Peyer's patch (tissue), 4 donors: Measurements from ENCODE around the gene NHSL2.

Source experiments
- POLR2A ChIP-seq, 2 donors: fragments of 450-650 bp; IDR thresholded peaks; one replicate each; pipeline ENCODE4 v1.5.1; 2017; ENCODE audit warnings: antibody characterized with exemption in 2 of 2, mild to moderate bottlenecking in 2 of 2, moderate library complexity in 2 of 2
- TF ChIP-seq, protein P1 (sequence below), 6 experiments: fragments of 450-650 bp in 4 of 6; fragments of 200-600 bp in 2 of 6; sonication (generic) in 1 of 6; IDR thresholded peaks; one replicate each; pipeline ENCODE4 v1.5.1; 2017 to 2019; ENCODE audit warnings: antibody characterized with exemption in 6 of 6, mild to moderate bottlenecking in 3 of 6, moderate library complexity in 1 of 6

DNA sequence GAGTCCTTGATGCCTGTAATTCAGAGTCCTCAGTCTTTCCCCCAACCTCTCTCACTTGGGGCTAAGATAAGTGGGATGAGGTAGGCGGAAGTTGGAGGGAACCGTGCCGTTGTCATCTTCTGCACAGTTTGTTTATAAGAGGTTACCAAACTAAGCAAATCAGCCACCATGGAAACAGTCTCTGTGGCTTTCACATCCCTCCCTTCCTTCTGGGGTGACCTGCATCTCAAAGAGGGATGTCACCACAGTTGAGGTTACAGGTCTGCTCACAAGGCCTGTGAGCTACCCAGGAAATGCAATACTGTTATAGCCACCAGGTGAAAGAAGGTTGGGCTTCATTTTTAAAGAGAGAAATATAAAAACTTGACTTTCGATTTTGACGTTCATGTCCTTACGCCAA, 194.8 kb downstream of the NHSL2 start:
- TF ChIP-seq, protein P1, sequence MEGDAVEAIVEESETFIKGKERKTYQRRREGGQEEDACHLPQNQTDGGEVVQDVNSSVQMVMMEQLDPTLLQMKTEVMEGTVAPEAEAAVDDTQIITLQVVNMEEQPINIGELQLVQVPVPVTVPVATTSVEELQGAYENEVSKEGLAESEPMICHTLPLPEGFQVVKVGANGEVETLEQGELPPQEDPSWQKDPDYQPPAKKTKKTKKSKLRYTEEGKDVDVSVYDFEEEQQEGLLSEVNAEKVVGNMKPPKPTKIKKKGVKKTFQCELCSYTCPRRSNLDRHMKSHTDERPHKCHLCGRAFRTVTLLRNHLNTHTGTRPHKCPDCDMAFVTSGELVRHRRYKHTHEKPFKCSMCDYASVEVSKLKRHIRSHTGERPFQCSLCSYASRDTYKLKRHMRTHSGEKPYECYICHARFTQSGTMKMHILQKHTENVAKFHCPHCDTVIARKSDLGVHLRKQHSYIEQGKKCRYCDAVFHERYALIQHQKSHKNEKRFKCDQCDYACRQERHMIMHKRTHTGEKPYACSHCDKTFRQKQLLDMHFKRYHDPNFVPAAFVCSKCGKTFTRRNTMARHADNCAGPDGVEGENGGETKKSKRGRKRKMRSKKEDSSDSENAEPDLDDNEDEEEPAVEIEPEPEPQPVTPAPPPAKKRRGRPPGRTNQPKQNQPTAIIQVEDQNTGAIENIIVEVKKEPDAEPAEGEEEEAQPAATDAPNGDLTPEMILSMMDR (IDR thresholded peaks at IDR 0.05), result peak in 1 of 6 experiments; percentile 10
- TF ChIP-seq POLR2A (IDR thresholded peaks at IDR 0.05), result no peak
